Prostate gland (tissue), 2 donors: ENCODE measurements around the gene CDH11.

Experiments
- CTCF ChIP-seq, 4 experiments: fragments of 200-600 bp in 2 of 4; fragments of 450-650 bp in 2 of 4; sonication (generic) in 2 of 4; IDR thresholded peaks; 1 replicate in 3 of 4; 2 replicates in 1 of 4; pipeline ENCODE4 v1.5.1; 2016 to 2019; ENCODE audit warnings: antibody characterized with exemption in 4 of 4, mild to moderate bottlenecking in 2 of 4, moderate library complexity in 2 of 4
- POLR2AphosphoS5 ChIP-seq: sonication (generic); formaldehyde crosslinking; IDR thresholded peaks from one replicate; pipeline ENCODE4 v1.6.1; 2017; ENCODE audit warnings: antibody characterized with exemption

- TF ChIP-seq POLR2AphosphoS5 (no peak), CTCF (IDR thresholded peaks at IDR 0.05) (no peak)
These were observed 105.1 kb downstream of the CDH11 start for GRCh38 chr16:65016754-65017153.
